Measurements from ENCODE around the gene DNASE2. TPM values are rescaled to one million over a fixed set of nuclear protein-coding genes. Genes with fewer than 3 reads are reported as not detected.
A peak's percentile ranks its signal among the peaks of the same experiment; 100 is the strongest.
"Not testable (repeated sequence)": the region's sequence is repeated elsewhere in the genome, so short reads cannot be mapped to it uniquely, and the experiment has no call there.

Gene DNASE2
- total RNA-seq, 2 experiments from 2014 or later: 26.1 to 27.4 TPM

- POLR2A ChIA-PET: interaction anchor here (0.7 to 2.3 kb wide), 3 partner anchors 12 to 120 kb away, joined by 3 to 5 read pairs (median 4); partner anchors contain the start of gene KLF1
Measured at GRCh38 chr19:12912571-12912970, 31.3 kb upstream of the DNASE2 start.

GRCh38 chr19:12907166-12907565, 25.9 kb upstream of the DNASE2 start:
- ChIA-PET POLR2A (interaction anchor here (1.1 to 1.6 kb wide), 2 partner anchors 22 to 31 kb away, joined by 3 to 5 read pairs; partner anchors contain the start of gene CALR), CTCF (interaction anchor here (1.9 kb wide), 1 partner anchor 58 kb away, joined by 6 read pairs; no protein-coding TSS in a partner anchor)
- Mint-ChIP-seq H3K36me3 (ENCODE audit: low read depth) (peaks cover 5% of the 10 kb centered on the region), H3K27ac (peak overlapping the region; percentile 55), H3K27me3 (ENCODE audit: low read depth) (no peaks in the 10 kb centered on the region), H3K9me3 (ENCODE audit: insufficient read depth) (no peaks in the 10 kb centered on the region), H3K4me1 (ENCODE audit: low read depth) (peaks cover 4% of the 10 kb centered on the region), H3K4me3 (no peak overlapping the region)
- no peak for ATAC-seq
- no peak for DNase-seq

More at GRCh38 chr19:12912571-12912970, 31.3 kb upstream of the DNASE2 start:
- H3K27ac Mint-ChIP-seq: no peak overlapping the region
- CTCF ChIA-PET: interaction anchor here (0.6 to 3.8 kb wide), 6 partner anchors 12 to 202 kb away, joined by 3 to 23 read pairs (median 8); no protein-coding TSS in a partner anchor
- peaks cover 2% of the 10 kb centered on the region for H3K36me3 Mint-ChIP-seq (ENCODE audit: low read depth)
- H3K27me3 Mint-ChIP-seq (ENCODE audit: low read depth): no peaks in the 10 kb centered on the region
- no peaks in the 10 kb centered on the region for H3K9me3 Mint-ChIP-seq (ENCODE audit: insufficient read depth)
- H3K4me3 Mint-ChIP-seq: no peak overlapping the region
- DNase-seq (no peak), ATAC-seq (no peak)
- peaks cover 31% of the 10 kb centered on the region for H3K4me1 Mint-ChIP-seq (ENCODE audit: low read depth)

DNA sequence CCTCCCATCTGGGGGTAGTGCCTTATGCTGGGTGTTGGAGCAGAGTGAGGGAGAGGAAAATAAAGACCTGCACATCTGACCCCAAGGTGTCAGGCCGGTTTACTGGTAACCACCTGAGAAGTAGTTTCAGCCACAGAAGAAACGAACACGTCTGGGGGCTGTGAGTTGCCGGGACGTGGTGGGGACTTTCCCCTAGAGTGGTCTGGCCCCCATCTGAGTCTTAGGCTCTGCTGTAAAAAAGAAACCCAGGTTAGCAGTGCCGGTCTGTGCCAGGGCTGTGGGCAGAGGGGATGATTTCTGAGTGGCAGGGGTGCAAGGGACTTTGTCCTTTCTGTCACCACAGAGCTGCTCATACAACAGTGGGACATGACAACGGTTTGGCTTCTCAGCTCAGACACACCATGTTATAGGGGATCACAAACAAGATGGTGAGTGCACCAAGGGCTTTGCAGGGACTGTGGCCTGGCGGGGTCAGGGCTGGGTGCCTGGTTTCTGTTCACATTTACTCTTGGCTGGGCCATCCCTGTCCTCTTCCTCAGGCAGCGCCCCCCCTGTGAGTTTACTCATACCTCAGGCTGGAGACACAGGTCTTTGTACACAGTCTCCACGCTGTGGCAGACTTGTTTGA, 18.8 kb upstream of the DNASE2 start:
- POLR2A ChIA-PET: interaction anchor here (0.6 to 2.2 kb wide), 7 partner anchors 9 to 139 kb away, joined by 3 to 15 read pairs (median 4); partner anchors contain the start of genes CALR and GCDH
- Mint-ChIP-seq H3K27me3 (ENCODE audit: low read depth) (no peaks in the 10 kb centered on the region), H3K27ac (peak overlapping the region; percentile 64), H3K4me1 (ENCODE audit: low read depth) (peaks cover 22% of the 10 kb centered on the region), H3K9me3 (ENCODE audit: insufficient read depth) (no peaks in the 10 kb centered on the region), H3K4me3 (no peak overlapping the region), H3K36me3 (ENCODE audit: low read depth) (peaks cover 25% of the 10 kb centered on the region)
- ATAC-seq: peak; percentile 72
- DNase-seq: peak; percentile 41
- CTCF ChIA-PET: interaction anchor here (1.1 to 4.8 kb wide), 8 partner anchors 8 to 65 kb away, joined by 3 to 37 read pairs (median 4); partner anchors contain the start of gene GCDH

GRCh38 chr19:12896460-12896859, 15.2 kb upstream of the DNASE2 start:
- DNase-seq (no peak), ATAC-seq (no peak)
- ChIA-PET POLR2A (no interaction called here), CTCF (interaction anchor here (0.7 to 1.0 kb wide), 2 partner anchors 11 to 69 kb away, joined by 3 to 4 read pairs; no protein-coding TSS in a partner anchor)
- peaks cover 22% of the 10 kb centered on the region for H3K36me3 Mint-ChIP-seq (ENCODE audit: low read depth)
- H3K27me3 Mint-ChIP-seq (ENCODE audit: low read depth): no peaks in the 10 kb centered on the region
- no peaks in the 10 kb centered on the region for H3K9me3 Mint-ChIP-seq (ENCODE audit: insufficient read depth)
- H3K4me3 Mint-ChIP-seq: no peak overlapping the region
- no peak overlapping the region for H3K27ac Mint-ChIP-seq
- peaks cover 33% of the 10 kb centered on the region for H3K4me1 Mint-ChIP-seq (ENCODE audit: low read depth)

GRCh38 chr19:12893582-12893981, 12.3 kb upstream of the DNASE2 start:
- ChIA-PET CTCF (interaction anchor here (1.7 kb wide), 1 partner anchor 72 kb away, joined by 4 read pairs; no protein-coding TSS in a partner anchor), POLR2A (no interaction called here)
- Mint-ChIP-seq H3K4me1 (ENCODE audit: low read depth) (peaks cover 29% of the 10 kb centered on the region), H3K4me3 (no peak overlapping the region), H3K9me3 (ENCODE audit: insufficient read depth) (no peaks in the 10 kb centered on the region), H3K27ac (no peak overlapping the region), H3K36me3 (ENCODE audit: low read depth) (peaks cover 16% of the 10 kb centered on the region), H3K27me3 (ENCODE audit: low read depth) (no peaks in the 10 kb centered on the region)
- no peak for DNase-seq
- ATAC-seq: no peak

DNA sequence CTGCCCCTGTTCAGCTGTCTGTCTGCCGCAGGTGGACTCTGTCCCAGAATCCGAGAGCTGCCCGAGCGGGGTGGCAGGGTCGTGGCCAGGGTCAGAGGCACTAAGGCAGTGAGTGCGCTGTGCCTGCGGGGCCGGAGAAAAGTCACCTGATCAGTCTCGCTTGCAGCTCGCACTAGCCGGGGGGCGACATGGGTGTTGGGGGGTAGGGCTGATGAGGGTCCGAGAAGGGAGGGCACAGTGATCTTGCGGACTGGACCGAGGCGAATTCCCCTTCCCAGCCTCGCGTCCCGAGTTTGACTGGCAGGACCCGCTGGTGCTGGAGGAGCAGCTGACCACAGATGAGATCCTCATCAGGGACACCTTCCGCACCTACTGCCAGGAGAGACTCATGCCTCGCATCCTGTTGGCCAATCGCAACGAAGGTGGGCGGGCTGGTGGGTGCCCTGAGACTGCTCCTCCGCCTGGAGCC, 10.3 kb upstream of the DNASE2 start:
- ATAC-seq: no peak
- CTCF ChIA-PET: interaction anchor here (1.3 to 2.9 kb wide), 7 partner anchors 9 to 74 kb away, joined by 3 to 26 read pairs (median 4); partner anchors contain the start of gene DNASE2
- Mint-ChIP-seq H3K36me3 (ENCODE audit: low read depth) (peaks cover 10% of the 10 kb centered on the region), H3K4me3 (peak overlapping the region; percentile 95), H3K27ac (peak overlapping the region; percentile 91), H3K27me3 (ENCODE audit: low read depth) (peaks cover 3% of the 10 kb centered on the region), H3K4me1 (ENCODE audit: low read depth) (peaks cover 29% of the 10 kb centered on the region), H3K9me3 (ENCODE audit: insufficient read depth) (no peaks in the 10 kb centered on the region)
- DNase-seq: no peak
- POLR2A ChIA-PET: interaction anchor here (0.5 to 2.8 kb wide), 9 partner anchors 8 to 106 kb away, joined by 3 to 17 read pairs (median 7); partner anchors contain the start of genes CALR, DNASE2, FARSA and SYCE2

GRCh38 chr19:12890787-12891552, 9.7 kb upstream of the DNASE2 start, which contains the start of gene GCDH:
Gene GCDH (plus strand): TSS chr19:12891160. CDS start chr19:12891305, 145 bp downstream.
- Mint-ChIP-seq H3K4me3 (peak within 1 kb of the TSS; percentile 95), H3K9me3 (ENCODE audit: insufficient read depth) (no peaks in the 10 kb centered on the region), H3K27ac (peak within 1 kb of the TSS; percentile 91), H3K27me3 (ENCODE audit: low read depth) (peaks cover 3% of the 10 kb centered on the region), H3K36me3 (ENCODE audit: low read depth) (peaks cover 8% of the 10 kb centered on the region), H3K4me1 (ENCODE audit: low read depth) (peaks cover 35% of the 10 kb centered on the region)
- peak; percentile 99 for DNase-seq
- peak; percentile 96 for ATAC-seq
- ChIA-PET POLR2A (interaction anchor here (0.5 to 2.8 kb wide), 14 partner anchors 8 to 154 kb away, joined by 3 to 17 read pairs (median 4); partner anchors contain the start of genes CALR, DNASE2, FARSA and SYCE2), CTCF (interaction anchor here (0.8 to 2.9 kb wide), 14 partner anchors 8 to 133 kb away, joined by 3 to 26 read pairs (median 4); partner anchors contain the start of genes DNASE2 and SYCE2)

- not testable (repeated sequence) for H3K36me3 Mint-ChIP-seq (ENCODE audit: low read depth); H3K9me3 Mint-ChIP-seq (ENCODE audit: insufficient read depth); ATAC-seq; H3K27me3 Mint-ChIP-seq (ENCODE audit: low read depth); DNase-seq
- ChIA-PET CTCF (interaction anchor here (0.8 to 2.9 kb wide), 14 partner anchors 8 to 133 kb away, joined by 3 to 26 read pairs (median 4); partner anchors contain the start of genes DNASE2 and SYCE2), POLR2A (interaction anchor here (0.7 to 2.8 kb wide), 11 partner anchors 8 to 154 kb away, joined by 3 to 17 read pairs (median 7); partner anchors contain the start of genes CALR, FARSA and SYCE2)
- Mint-ChIP-seq H3K4me3 (peak overlapping the region; percentile 95), H3K4me1 (ENCODE audit: low read depth) (peaks cover 35% of the 10 kb centered on the region), H3K27ac (peak overlapping the region; percentile 91)
Measured at GRCh38 chr19:12890299-12890786, 9.1 kb upstream of the DNASE2 start.

- Mint-ChIP-seq H3K27ac (no peak overlapping the region), H3K4me3 (no peak overlapping the region), H3K36me3 (ENCODE audit: low read depth) (peaks cover 11% of the 10 kb centered on the region), H3K4me1 (ENCODE audit: low read depth) (peaks cover 42% of the 10 kb centered on the region), H3K27me3 (ENCODE audit: low read depth) (peaks cover 3% of the 10 kb centered on the region), H3K9me3 (ENCODE audit: insufficient read depth) (peaks cover 6% of the 10 kb centered on the region)
- ChIA-PET CTCF (interaction anchor here (6.6 kb wide), 1 partner anchor 78 kb away, joined by 121 read pairs; the partner anchor contains the start of gene DAND5), POLR2A (interaction anchor here (1.9 kb wide), 1 partner anchor 26 kb away, joined by 5 read pairs; no protein-coding TSS in a partner anchor)
- no peak for ATAC-seq
- no peak for DNase-seq
Measured at GRCh38 chr19:12888006-12888603, 6.9 kb upstream of the DNASE2 start.

DNA sequence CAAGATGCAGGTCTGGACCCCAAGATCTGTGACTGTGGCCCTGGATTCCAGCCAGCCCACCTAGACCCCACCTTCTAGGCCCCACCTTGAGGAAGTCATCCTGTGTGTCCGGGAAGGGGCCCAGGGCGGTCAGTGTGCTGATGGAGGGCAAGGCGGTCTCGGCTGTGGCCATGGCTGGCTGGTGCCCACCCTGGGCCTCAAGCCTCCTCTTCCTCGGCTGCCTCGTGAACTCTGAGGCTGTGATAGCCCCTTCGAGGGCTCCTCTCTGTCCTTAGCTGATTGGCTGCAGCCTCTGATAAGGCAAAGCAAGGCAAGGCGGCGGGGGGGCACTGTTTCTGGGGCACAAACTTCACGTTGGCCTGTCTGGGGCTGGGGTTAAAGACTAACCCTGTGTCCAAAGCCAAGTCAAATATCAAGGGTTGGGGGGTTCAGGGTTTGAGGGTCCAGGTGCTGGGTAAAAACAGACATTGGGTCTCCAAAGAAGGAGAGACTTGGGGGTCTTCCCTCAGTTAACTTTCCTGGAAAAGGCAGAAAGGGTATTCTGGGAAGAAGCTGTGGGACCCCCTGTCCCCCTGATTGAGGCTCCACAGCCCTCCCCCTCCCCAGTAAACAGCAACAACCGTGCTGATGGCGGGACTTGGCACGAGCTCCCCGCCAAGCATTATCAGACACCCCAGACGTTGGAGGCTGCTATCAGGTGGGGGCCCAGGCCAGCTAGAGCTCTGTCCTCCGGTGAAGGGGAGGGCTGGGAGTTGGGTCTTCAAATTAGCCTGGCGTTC, 5.9 kb upstream of the DNASE2 start, which contains the start of gene KLF1:
TSS of gene KLF1 (minus strand) at position 233 of the 779 bp plus-strand sequence. CDS start at position 172, 61 bp downstream.
- POLR2A ChIA-PET: interaction anchor here (1.1 to 1.9 kb wide), 2 partner anchors 27 to 55 kb away, joined by 3 to 5 read pairs; no protein-coding TSS in a partner anchor
- Mint-ChIP-seq H3K4me3 (peak within 1 kb of the TSS; percentile 52), H3K27ac (no peak within 1 kb of the TSS), H3K9me3 (ENCODE audit: insufficient read depth) (peaks cover 11% of the 10 kb centered on the region), H3K4me1 (ENCODE audit: low read depth) (peaks cover 44% of the 10 kb centered on the region), H3K36me3 (ENCODE audit: low read depth) (peaks cover 14% of the 10 kb centered on the region), H3K27me3 (ENCODE audit: low read depth) (peaks cover 3% of the 10 kb centered on the region)
- CTCF ChIA-PET: interaction anchor here (1.1 to 6.6 kb wide), 3 partner anchors 8 to 79 kb away, joined by 3 to 121 read pairs (median 27); partner anchors contain the start of genes CALR and DAND5
- ATAC-seq (no peak), DNase-seq (no peak)

Measured in activated CD8-positive, alpha-beta T cell treated with anti-CD3 and anti-CD28 coated beads, Interleukin-2, amount 10 ng/mL, durations not matched to agents 7 days and 5 days (primary cell).